HG03045 (cell line): ENCODE results near the gene CPD.
A peak's percentile ranks its signal among the peaks of the same experiment; 100 is the strongest.
"Not testable (repeated sequence)": the region's sequence is repeated elsewhere in the genome, so short reads cannot be mapped to it uniquely, and the experiment has no call there.

Experiments
- ATAC-seq: cut with Tn5 transposase; IDR thresholded peaks from one replicate; pipeline ENCODE4 v1.9.1; 2021; ENCODE audit warnings: mild to moderate bottlenecking, moderate library complexity; ENCODE audit not compliant: unreplicated experiment

CPD gene

GRCh38 chr17:30424471-30424870, 45.7 kb downstream of the CPD start:
- ATAC-seq: no peak

- ATAC-seq: no peak
Measured at GRCh38 chr17:30426292-30426691, 47.6 kb downstream of the CPD start.

GRCh38 chr17:30427611-30428010, 48.9 kb downstream of the CPD start:
- no peak for ATAC-seq

GRCh38 chr17:30429155-30429554, 50.4 kb downstream of the CPD start:
- no peak for ATAC-seq

- no peak for ATAC-seq
Measured at GRCh38 chr17:30433514-30433913, 54.8 kb downstream of the CPD start.

- no peak for ATAC-seq
Measured at GRCh38 chr17:30436729-30437128, 58.0 kb downstream of the CPD start.

- ATAC-seq: no peak
Measured at GRCh38 chr17:30443721-30444120, 65.0 kb downstream of the CPD start.

GRCh38 chr17:30446640-30447039, 67.9 kb downstream of the CPD start:
- not testable (repeated sequence) for ATAC-seq

GRCh38 chr17:30449480-30449879, 70.8 kb downstream of the CPD start:
- ATAC-seq: no peak

GRCh38 chr17:30450125-30451027, 71.6 kb downstream of the CPD start:
- ATAC-seq: no peak

- no peak for ATAC-seq
Measured at GRCh38 chr17:30454635-30455034, 75.9 kb downstream of the CPD start.

- no peak for ATAC-seq
Measured at GRCh38 chr17:30458371-30458770, 79.6 kb downstream of the CPD start.

- not testable (repeated sequence) for ATAC-seq
Measured at GRCh38 chr17:30458797-30459413, 80.2 kb downstream of the CPD start.

- no peak for ATAC-seq
Measured at GRCh38 chr17:30468465-30468864, 89.7 kb downstream of the CPD start.

GRCh38 chr17:30472238-30472890, 93.6 kb downstream of the CPD start:
- no peak for ATAC-seq

- ATAC-seq: no peak
Measured at GRCh38 chr17:30475206-30475605, 96.5 kb downstream of the CPD start.

- ATAC-seq: peak; percentile 21
Measured at GRCh38 chr17:30476726-30477082, 98.0 kb downstream of the CPD start.

- ATAC-seq: peak; percentile 94
Measured at GRCh38 chr17:30477083-30477773, 98.5 kb downstream of the CPD start, which contains the start of gene GOSR1. TSS of gene GOSR1 (plus strand) at chr17:30477408. CDS start at chr17:30477434, 26 bp downstream.

- ATAC-seq: no peak
Measured at GRCh38 chr17:30477774-30478115, 99.0 kb downstream of the CPD start.

- no peak for ATAC-seq
Measured at GRCh38 chr17:30482555-30482954, 103.8 kb downstream of the CPD start.

- ATAC-seq: no peak
Measured at GRCh38 chr17:30483159-30483558, 104.4 kb downstream of the CPD start.
